Retinal pigment epithelial cell (primary cell): ENCODE data around the gene USP2.
A peak's percentile ranks its signal among the peaks of the same experiment; 100 is the strongest.

Source experiments
- DNase-seq: peaks from one replicate; pipeline ENCODE4 v3.0.0-alpha.2; 2010; ENCODE audit warnings: low read depth
- H3K4me3 ChIP-seq: 2 replicates; pipeline ENCODE4 v1.5.1; 2011; ENCODE audit warnings: mild to moderate bottlenecking, low read length, control low read depth, moderate library complexity
- CTCF ChIP-seq: conservative IDR thresholded peaks from 2 replicates; pipeline ENCODE4 v1.5.1; 2011; ENCODE audit warnings: low read depth, low read length, control low read depth, inconsistent platforms

USP2 gene

GRCh38 chr11:119335655-119336543, 45.6 kb downstream of the USP2 start:
- DNase-seq = no peak
- H3K4me3 ChIP-seq = peak overlapping the region; percentile 91
- no peak for TF ChIP-seq CTCF

GRCh38 chr11:119335091-119335654, 46.3 kb downstream of the USP2 start:
- no peak for DNase-seq
- peak overlapping the region; percentile 91 for H3K4me3 ChIP-seq
- no peak for TF ChIP-seq CTCF

- DNase-seq = peak; percentile 94
- TF ChIP-seq CTCF = no peak
- peak within 1 kb of the TSS; percentile 91 for H3K4me3 ChIP-seq
These were observed 47.1 kb downstream of the USP2 start, which contains the start of gene RNF26 for GRCh38 chr11:119334174-119334930. Gene RNF26 (plus strand): TSS chr11:119334527. CDS start chr11:119335123, 596 bp downstream.

GRCh38 chr11:119332111-119332765, 49.3 kb downstream of the USP2 start:
- no peak for TF ChIP-seq CTCF
- DNase-seq = no peak

GRCh38 chr11:119330237-119330636, 51.3 kb downstream of the USP2 start:
- DNase-seq = no peak
- TF ChIP-seq CTCF = no peak
- H3K4me3 ChIP-seq = no peak overlapping the region

More at GRCh38 chr11:119332111-119332765, 49.3 kb downstream of the USP2 start:
- H3K4me3 ChIP-seq = no peak overlapping the region

- no peak for TF ChIP-seq CTCF
- DNase-seq = no peak
- no peak overlapping the region for H3K4me3 ChIP-seq
These were observed 52.2 kb downstream of the USP2 start for GRCh38 chr11:119329320-119329719.
